ENCODE measurements around the gene SLC6A16.

Gene SLC6A16

GRCh38 chr19:49255674-49256073 lies 69.3 kb downstream of the SLC6A16 start:
- TF ChIP-seq CTCF (IDR thresholded peaks at IDR 0.05; ENCODE audit: low read depth, low read length) = no peak
- no peaks in the 10 kb centered on the region for H3K36me3 ChIP-seq
- H3K27me3 ChIP-seq (ENCODE audit: insufficient read depth, low read depth, severe bottlenecking) = no peaks in the 10 kb centered on the region
- H3K4me3 ChIP-seq (ENCODE audit: low read depth, low read length) = no peak overlapping the region
- H3K27ac ChIP-seq = no peak overlapping the region
- DNase-seq = no peak
- peaks cover 9% of the 10 kb centered on the region for H3K9me3 ChIP-seq (ENCODE audit: severe bottlenecking)

GRCh38 chr19:49249933-49250332 lies 75.1 kb downstream of the SLC6A16 start:
- Histone ChIP-seq H3K9me3 (ENCODE audit: severe bottlenecking) (no peaks in the 10 kb centered on the region), H3K27me3 (ENCODE audit: insufficient read depth, low read depth, severe bottlenecking) (no peaks in the 10 kb centered on the region), H3K36me3 (no peaks in the 10 kb centered on the region), H3K27ac (no peak overlapping the region), H3K4me3 (ENCODE audit: low read depth, low read length) (no peak overlapping the region)
- no peak for DNase-seq
- TF ChIP-seq CTCF (IDR thresholded peaks at IDR 0.05; ENCODE audit: low read depth, low read length) = no peak

- Histone ChIP-seq H3K27ac (no peak overlapping the region), H3K4me3 (ENCODE audit: low read depth, low read length) (no peak overlapping the region), H3K9me3 (ENCODE audit: severe bottlenecking) (no peaks in the 10 kb centered on the region), H3K27me3 (ENCODE audit: insufficient read depth, low read depth, severe bottlenecking) (no peaks in the 10 kb centered on the region), H3K36me3 (no peaks in the 10 kb centered on the region)
- DNase-seq = no peak
- TF ChIP-seq CTCF (IDR thresholded peaks at IDR 0.05; ENCODE audit: low read depth, low read length) = no peak
Measured at GRCh38 chr19:49247676-49248075, 77.3 kb downstream of the SLC6A16 start.

GRCh38 chr19:49244256-49244655 lies 80.7 kb downstream of the SLC6A16 start:
- H3K27ac ChIP-seq = no peak overlapping the region
- no peaks in the 10 kb centered on the region for H3K27me3 ChIP-seq (ENCODE audit: insufficient read depth, low read depth, severe bottlenecking)
- no peaks in the 10 kb centered on the region for H3K9me3 ChIP-seq (ENCODE audit: severe bottlenecking)
- no peak for DNase-seq
- TF ChIP-seq CTCF (IDR thresholded peaks at IDR 0.05; ENCODE audit: low read depth, low read length) = no peak
- H3K36me3 ChIP-seq = no peaks in the 10 kb centered on the region
- no peak overlapping the region for H3K4me3 ChIP-seq (ENCODE audit: low read depth, low read length)

GRCh38 chr19:49243726-49244125 lies 81.3 kb downstream of the SLC6A16 start:
- no peak for TF ChIP-seq CTCF (IDR thresholded peaks at IDR 0.05; ENCODE audit: low read depth, low read length)
- no peaks in the 10 kb centered on the region for H3K36me3 ChIP-seq
- H3K9me3 ChIP-seq (ENCODE audit: severe bottlenecking) = no peaks in the 10 kb centered on the region
- H3K27me3 ChIP-seq (ENCODE audit: insufficient read depth, low read depth, severe bottlenecking) = no peaks in the 10 kb centered on the region
- DNase-seq = no peak
- H3K27ac ChIP-seq = no peak overlapping the region
- no peak overlapping the region for H3K4me3 ChIP-seq (ENCODE audit: low read depth, low read length)

GRCh38 chr19:49243129-49243528 lies 81.9 kb downstream of the SLC6A16 start:
- Histone ChIP-seq H3K27me3 (ENCODE audit: insufficient read depth, low read depth, severe bottlenecking) (no peaks in the 10 kb centered on the region), H3K9me3 (ENCODE audit: severe bottlenecking) (no peaks in the 10 kb centered on the region), H3K36me3 (no peaks in the 10 kb centered on the region), H3K4me3 (ENCODE audit: low read depth, low read length) (no peak overlapping the region), H3K27ac (no peak overlapping the region)
- DNase-seq = no peak
- TF ChIP-seq CTCF (IDR thresholded peaks at IDR 0.05; ENCODE audit: low read depth, low read length) = no peak

Measured in WERI-Rb-1 (cell line).